HG03095 (cell line): ENCODE results near the gene DNAJC21.

ENCODE experiments used
- ATAC-seq: cut with Tn5 transposase; IDR thresholded peaks from one replicate; pipeline ENCODE4 v1.9.1; 2021; ENCODE audit warnings: moderate library complexity; ENCODE audit not compliant: unreplicated experiment

Gene DNAJC21

GRCh38 chr5:34929134-34929719 lies at the start of gene DNAJC21:
Gene DNAJC21 (plus strand): TSS chr5:34929559. CDS start chr5:34929820, 261 bp downstream.
- ATAC-seq, result peak; percentile 84

GRCh38 chr5:34881246-34881645 lies 48.1 kb upstream of the DNAJC21 start:
- ATAC-seq, result no peak

- no peak for ATAC-seq
Measured at GRCh38 chr5:34886392-34887119, 42.8 kb upstream of the DNAJC21 start.

- ATAC-seq, result no peak
Measured at GRCh38 chr5:34889394-34889793, 40.0 kb upstream of the DNAJC21 start.

GRCh38 chr5:34891981-34892380 lies 37.4 kb upstream of the DNAJC21 start:
- no peak for ATAC-seq

GRCh38 chr5:34892414-34892813 lies 36.9 kb upstream of the DNAJC21 start:
- no peak for ATAC-seq

- no peak for ATAC-seq
Measured at GRCh38 chr5:34894716-34895115, 34.6 kb upstream of the DNAJC21 start.

GRCh38 chr5:34895641-34896419 lies 33.5 kb upstream of the DNAJC21 start:
- no peak for ATAC-seq

GRCh38 chr5:34897646-34898045 lies 31.7 kb upstream of the DNAJC21 start:
- ATAC-seq, result no peak

- ATAC-seq, result peak; percentile 81
Measured at GRCh38 chr5:34898258-34898895, 31.0 kb upstream of the DNAJC21 start.

GRCh38 chr5:34899066-34899465 lies 30.3 kb upstream of the DNAJC21 start:
- ATAC-seq, result no peak

GRCh38 chr5:34900652-34901051 lies 28.7 kb upstream of the DNAJC21 start:
- no peak for ATAC-seq

GRCh38 chr5:34903260-34903659 lies 26.1 kb upstream of the DNAJC21 start:
- no peak for ATAC-seq

- no peak for ATAC-seq
Measured at GRCh38 chr5:34905564-34905963, 23.8 kb upstream of the DNAJC21 start.

- no peak for ATAC-seq
Measured at GRCh38 chr5:34913072-34913471, 16.3 kb upstream of the DNAJC21 start.

- peak; percentile 9 for ATAC-seq
Measured at GRCh38 chr5:34914671-34915138, 14.7 kb upstream of the DNAJC21 start.

GRCh38 chr5:34915139-34915855 lies 14.1 kb upstream of the DNAJC21 start, which contains the start of the genes BRIX1 and RAD1:
Gene BRIX1 (plus strand): TSS chr5:34915711. CDS start chr5:34915739, 28 bp downstream.
Gene RAD1 (minus strand): TSS chr5:34915504. CDS start chr5:34914892, 612 bp downstream.
- peak; percentile 98 for ATAC-seq

- ATAC-seq, result peak; percentile 11
Measured at GRCh38 chr5:34915856-34916192, 13.5 kb upstream of the DNAJC21 start.

- no peak for ATAC-seq
Measured at GRCh38 chr5:34916518-34916917, 12.8 kb upstream of the DNAJC21 start.

GRCh38 chr5:34918025-34918424 lies 11.3 kb upstream of the DNAJC21 start:
- ATAC-seq, result no peak
